Trophoblast cell (in vitro differentiated cells and primary cell): ENCODE data around the gene RUSF1.

ENCODE experiments used
- DNase-seq, 2 donors: peaks; one replicate each; pipeline ENCODE4 v3.0.0-alpha.2; 2016
- H2AFZ ChIP-seq: 2 replicates; pipeline ENCODE4 v1.6.1; 2013; ENCODE audit warnings: low read length, moderate library complexity, mild to moderate bottlenecking; ENCODE audit not compliant: insufficient read depth, poor library complexity
- H2AK5ac ChIP-seq: 2 replicates; pipeline ENCODE4 v1.6.1; 2013; ENCODE audit warnings: mild to moderate bottlenecking, low read length
- H2BK120ac ChIP-seq: 2 replicates; pipeline ENCODE4 v1.6.1; 2013; ENCODE audit warnings: low read length, mild to moderate bottlenecking, moderate library complexity; ENCODE audit not compliant: insufficient read depth, poor library complexity
- H2BK12ac ChIP-seq: 2 replicates; pipeline ENCODE4 v1.6.1; 2013; ENCODE audit warnings: mild to moderate bottlenecking, low read length, moderate library complexity
- H2BK5ac ChIP-seq: 2 replicates; pipeline ENCODE4 v1.6.1; 2013; ENCODE audit warnings: low read length, low read depth, moderate library complexity, mild to moderate bottlenecking; ENCODE audit not compliant: poor library complexity
- H3K14ac ChIP-seq: 2 replicates; pipeline ENCODE4 v1.6.1; 2013; ENCODE audit warnings: mild to moderate bottlenecking, low read length
- H3K18ac ChIP-seq: 2 replicates; pipeline ENCODE4 v1.6.1; 2013; ENCODE audit warnings: mild to moderate bottlenecking, low read length
- H3K23ac ChIP-seq: 2 replicates; pipeline ENCODE4 v1.6.1; 2013; ENCODE audit warnings: low read length
- H3K27ac ChIP-seq: 2 replicates; pipeline ENCODE4 v1.5.1; 2013; ENCODE audit warnings: low read depth, mild to moderate bottlenecking, inconsistent platforms, low read length, moderate library complexity
- H3K27me3 ChIP-seq: 2 replicates; pipeline ENCODE4 v1.6.1; 2013; ENCODE audit warnings: inconsistent platforms, mild to moderate bottlenecking, low read length, moderate library complexity; ENCODE audit not compliant: insufficient read depth
- H3K36me3 ChIP-seq, 2 experiments: 1 replicate in 1 of 2; 2 replicates in 1 of 2; pipeline ENCODE4 v1.6.1; 2013; ENCODE audit warnings: low read length in 2 of 2, mild to moderate bottlenecking in 2 of 2, moderate library complexity in 1 of 2; ENCODE audit not compliant: insufficient read depth in 2 of 2, control insufficient read depth in 1 of 2
- H3K4ac ChIP-seq: 2 replicates; pipeline ENCODE4 v1.6.1; 2013; ENCODE audit warnings: low read depth, mild to moderate bottlenecking, low read length, moderate library complexity
- H3K4me1 ChIP-seq, 2 experiments: 1 replicate in 1 of 2; 2 replicates in 1 of 2; pipeline ENCODE4 v1.6.1; 2013; ENCODE audit warnings: low read length in 2 of 2, mild to moderate bottlenecking in 2 of 2, moderate library complexity in 1 of 2; ENCODE audit not compliant: insufficient read depth in 2 of 2, control insufficient read depth in 1 of 2
- H3K4me2 ChIP-seq: 2 replicates; pipeline ENCODE4 v1.6.1; 2013; ENCODE audit warnings: inconsistent platforms, mild to moderate bottlenecking, low read length, moderate library complexity
- H3K4me3 ChIP-seq: 2 replicates; pipeline ENCODE4 v1.5.1; 2013; ENCODE audit warnings: mild to moderate bottlenecking, low read depth, low read length, inconsistent platforms
- H3K79me1 ChIP-seq: one replicate; pipeline ENCODE4 v1.6.1; 2013; ENCODE audit warnings: low read length
- H3K79me2 ChIP-seq: 2 replicates; pipeline ENCODE4 v1.6.1; 2013; ENCODE audit warnings: low read length, mild to moderate bottlenecking; ENCODE audit not compliant: control insufficient read depth, insufficient read depth, poor library complexity
- H3K9ac ChIP-seq: 2 replicates; pipeline ENCODE4 v1.6.1; 2013; ENCODE audit warnings: mild to moderate bottlenecking, low read length
- H3K9me3 ChIP-seq: 2 replicates; pipeline ENCODE4 v1.6.1; 2013; ENCODE audit warnings: low read depth, mild to moderate bottlenecking, control low read depth, inconsistent platforms, low read length; ENCODE audit not compliant: insufficient read depth
- H4K12ac ChIP-seq: 2 replicates; pipeline ENCODE4 v1.6.1; 2013; ENCODE audit warnings: low read depth, mild to moderate bottlenecking, low read length, moderate library complexity
- H4K8ac ChIP-seq: 2 replicates; pipeline ENCODE4 v1.6.1; 2013; ENCODE audit warnings: low read depth, mild to moderate bottlenecking, low read length, moderate library complexity
- H4K91ac ChIP-seq: one replicate; pipeline ENCODE4 v1.6.1; 2013; ENCODE audit warnings: low read depth, mild to moderate bottlenecking, low read length, moderate library complexity
- WGBS: extraction: QIAGEN DNeasy Blood & Tissue Kit; methylation state at CpG from one replicate; pipeline ENCODE4 v1.1.7; 2013; ENCODE audit warnings: missing lambda C conversion rate; ENCODE audit not compliant: insufficient read length, insufficient coverage; ENCODE audit errors: extremely low coverage; 5-methylcytosine and 5-hydroxymethylcytosine counted together

Gene RUSF1

GRCh38 chr16:31517800-31518402, 9.7 kb upstream of the RUSF1 start:
- no CpG with 5 or more reads among the region's 4 CpGs for WGBS
- H4K8ac ChIP-seq, result no peak overlapping the region
- no peaks in the 10 kb centered on the region for H3K4me1 ChIP-seq
- no peak overlapping the region for H3K14ac ChIP-seq
- no peak overlapping the region for H4K12ac ChIP-seq
- H3K18ac ChIP-seq, result no peak overlapping the region
- H2BK120ac ChIP-seq, result no peak overlapping the region
- no peaks in the 10 kb centered on the region for H3K79me2 ChIP-seq
- no peak overlapping the region for H3K4me3 ChIP-seq
- no peak overlapping the region for H2AFZ ChIP-seq
- DNase-seq, result no peak
- H2AK5ac ChIP-seq, result no peak overlapping the region
- no peak overlapping the region for H3K9ac ChIP-seq
- no peak overlapping the region for H4K91ac ChIP-seq
- no peak overlapping the region for H3K23ac ChIP-seq
- H2BK5ac ChIP-seq, result no peak overlapping the region
- H3K79me1 ChIP-seq, result no peaks in the 10 kb centered on the region
- H2BK12ac ChIP-seq, result no peak overlapping the region
- H3K4ac ChIP-seq, result no peak overlapping the region
- H3K27ac ChIP-seq, result no peak overlapping the region
- H3K9me3 ChIP-seq, result peaks cover 3% of the 10 kb centered on the region
- H3K36me3 ChIP-seq, result no peaks in the 10 kb centered on the region
- no peak overlapping the region for H3K4me2 ChIP-seq
- no peaks in the 10 kb centered on the region for H3K27me3 ChIP-seq

- Histone ChIP-seq H3K27ac (no peak overlapping the region), H3K4me2 (no peak overlapping the region), H3K18ac (no peak overlapping the region), H3K4me3 (no peak overlapping the region), H3K79me2 (no peaks in the 10 kb centered on the region), H2AFZ (no peak overlapping the region), H3K9ac (no peak overlapping the region), H3K9me3 (peaks cover 3% of the 10 kb centered on the region), H2BK120ac (no peak overlapping the region), H3K14ac (no peak overlapping the region), H3K23ac (no peak overlapping the region), H3K27me3 (no peaks in the 10 kb centered on the region), H3K79me1 (no peaks in the 10 kb centered on the region), H2BK12ac (no peak overlapping the region), H2BK5ac (no peak overlapping the region), H4K12ac (no peak overlapping the region), H2AK5ac (no peak overlapping the region), H3K4ac (no peak overlapping the region), H3K4me1 (peaks cover 0 to 3% of the 10 kb centered on the region in 2 experiments), H3K36me3 (no peaks in the 10 kb centered on the region), H4K8ac (no peak overlapping the region), H4K91ac (no peak overlapping the region)
- DNase-seq, result no peak
These were observed 5.7 kb upstream of the RUSF1 start for GRCh38 chr16:31513884-31514283.

GRCh38 chr16:31513126-31513525, 4.9 kb upstream of the RUSF1 start:
- Histone ChIP-seq H3K4me2 (no peak overlapping the region), H3K36me3 (no peaks in the 10 kb centered on the region), H3K9ac (no peak overlapping the region), H3K18ac (no peak overlapping the region), H3K14ac (no peak overlapping the region), H3K4me1 (peaks cover 0 to 5% of the 10 kb centered on the region in 2 experiments), H3K79me1 (peaks cover 3% of the 10 kb centered on the region), H2AFZ (no peak overlapping the region), H3K27ac (no peak overlapping the region), H2AK5ac (no peak overlapping the region), H3K9me3 (peaks cover 3% of the 10 kb centered on the region), H4K8ac (no peak overlapping the region), H3K79me2 (peaks cover 3% of the 10 kb centered on the region), H3K4ac (no peak overlapping the region), H4K91ac (no peak overlapping the region), H2BK5ac (no peak overlapping the region), H3K4me3 (no peak overlapping the region), H3K23ac (no peak overlapping the region), H3K27me3 (no peaks in the 10 kb centered on the region), H4K12ac (no peak overlapping the region), H2BK120ac (no peak overlapping the region), H2BK12ac (no peak overlapping the region)
- DNase-seq, result no peak
- WGBS, result no CpG with 5 or more reads among the region's 6 CpGs

GRCh38 chr16:31508706-31509195, 560 bp upstream of the RUSF1 start:
- H3K36me3 ChIP-seq, result no peaks in the 10 kb centered on the region
- peak overlapping the region; percentile 99 for H4K8ac ChIP-seq
- no peak overlapping the region for H2BK12ac ChIP-seq
- peaks cover 11% of the 10 kb centered on the region for H3K79me2 ChIP-seq
- peak overlapping the region; percentile 99 for H4K12ac ChIP-seq
- no peaks in the 10 kb centered on the region for H3K9me3 ChIP-seq
- peak overlapping the region; percentile 81 for H3K18ac ChIP-seq
- peaks cover 3 to 8% of the 10 kb centered on the region in 2 experiments for H3K4me1 ChIP-seq
- no CpG with 5 or more reads among the region's 6 CpGs for WGBS
- peak overlapping the region; percentile 66 for H3K4me2 ChIP-seq
- H2AK5ac ChIP-seq, result peak overlapping the region; percentile 62
- H3K27me3 ChIP-seq, result no peaks in the 10 kb centered on the region
- peak overlapping the region; percentile 73 for H3K27ac ChIP-seq
- peak overlapping the region; percentile 95 for H4K91ac ChIP-seq
- peaks cover 10% of the 10 kb centered on the region for H3K79me1 ChIP-seq
- peak overlapping the region; percentile 94 for H3K4me3 ChIP-seq
- peak overlapping the region; percentile 88 for H3K4ac ChIP-seq
- peak overlapping the region; percentile 86 for H3K9ac ChIP-seq
- H2BK5ac ChIP-seq, result peak overlapping the region; percentile 95
- no peak overlapping the region for H3K23ac ChIP-seq
- H3K14ac ChIP-seq, result peak overlapping the region; percentile 99
- H2AFZ ChIP-seq, result peak overlapping the region; percentile 87
- DNase-seq, result peak in 1 of 2 donors; percentile 26
- H2BK120ac ChIP-seq, result peak overlapping the region; percentile 81
